ENCODE data around the gene RAPGEF2. TPM values are rescaled to one million over a fixed set of nuclear protein-coding genes. Genes with fewer than 3 reads are reported as not detected.

The RAPGEF2 gene
- total RNA-seq, 2 donors from 2014 or later = 22.8 to 40.0 TPM

DNA sequence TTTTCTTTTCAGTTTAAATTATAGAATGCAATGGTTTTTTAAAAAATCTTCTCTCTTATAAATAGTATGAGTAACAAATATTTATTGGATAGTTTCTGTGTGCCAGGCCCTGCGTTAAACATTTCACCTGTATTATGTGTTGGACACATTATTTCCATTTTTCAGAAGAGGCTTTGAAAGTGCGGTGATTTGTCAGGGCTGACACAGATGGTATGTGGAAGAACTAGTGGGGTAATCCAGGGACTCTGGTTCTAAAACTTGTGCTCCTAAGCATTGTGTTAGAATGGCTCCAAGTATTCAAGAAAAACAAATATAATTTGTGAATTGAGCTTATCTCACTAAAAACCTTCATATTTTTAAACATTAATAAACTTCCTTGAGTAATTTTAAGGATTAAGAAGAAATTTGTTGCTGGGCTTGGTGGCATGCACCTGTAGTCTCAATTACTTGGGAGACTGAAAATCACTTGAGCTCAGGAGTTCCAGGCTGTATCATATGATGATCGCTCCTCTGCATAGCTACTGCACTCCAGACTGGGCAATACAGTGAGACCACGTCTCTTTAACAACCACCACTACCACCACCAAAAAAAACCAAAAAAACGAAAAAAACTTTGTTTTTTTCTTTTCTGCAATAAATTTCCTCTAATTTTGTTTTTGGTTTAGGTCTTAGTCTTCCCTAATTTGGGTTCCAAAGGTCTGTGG, 40.0 kb downstream of the RAPGEF2 start:
- Histone ChIP-seq H3K9me3 (no peaks in the 10 kb centered on the region), H3K36me3 (no peaks in the 10 kb centered on the region), H3K4me3 (no peak overlapping the region), H3K9ac (ENCODE audit: low read depth in 2 of 2, low read length in 2 of 2) (no peak overlapping the region), H3K27me3 (no peaks in the 10 kb centered on the region), H3K4me1 (no peaks in the 10 kb centered on the region), H3K27ac (no peak overlapping the region)
- TF ChIP-seq, protein P1, sequence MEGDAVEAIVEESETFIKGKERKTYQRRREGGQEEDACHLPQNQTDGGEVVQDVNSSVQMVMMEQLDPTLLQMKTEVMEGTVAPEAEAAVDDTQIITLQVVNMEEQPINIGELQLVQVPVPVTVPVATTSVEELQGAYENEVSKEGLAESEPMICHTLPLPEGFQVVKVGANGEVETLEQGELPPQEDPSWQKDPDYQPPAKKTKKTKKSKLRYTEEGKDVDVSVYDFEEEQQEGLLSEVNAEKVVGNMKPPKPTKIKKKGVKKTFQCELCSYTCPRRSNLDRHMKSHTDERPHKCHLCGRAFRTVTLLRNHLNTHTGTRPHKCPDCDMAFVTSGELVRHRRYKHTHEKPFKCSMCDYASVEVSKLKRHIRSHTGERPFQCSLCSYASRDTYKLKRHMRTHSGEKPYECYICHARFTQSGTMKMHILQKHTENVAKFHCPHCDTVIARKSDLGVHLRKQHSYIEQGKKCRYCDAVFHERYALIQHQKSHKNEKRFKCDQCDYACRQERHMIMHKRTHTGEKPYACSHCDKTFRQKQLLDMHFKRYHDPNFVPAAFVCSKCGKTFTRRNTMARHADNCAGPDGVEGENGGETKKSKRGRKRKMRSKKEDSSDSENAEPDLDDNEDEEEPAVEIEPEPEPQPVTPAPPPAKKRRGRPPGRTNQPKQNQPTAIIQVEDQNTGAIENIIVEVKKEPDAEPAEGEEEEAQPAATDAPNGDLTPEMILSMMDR (IDR thresholded peaks at IDR 0.05) = no peak
- intact Hi-C loops (cut with DNase I) = no loop called here
- no peak for DNase-seq

DNA sequence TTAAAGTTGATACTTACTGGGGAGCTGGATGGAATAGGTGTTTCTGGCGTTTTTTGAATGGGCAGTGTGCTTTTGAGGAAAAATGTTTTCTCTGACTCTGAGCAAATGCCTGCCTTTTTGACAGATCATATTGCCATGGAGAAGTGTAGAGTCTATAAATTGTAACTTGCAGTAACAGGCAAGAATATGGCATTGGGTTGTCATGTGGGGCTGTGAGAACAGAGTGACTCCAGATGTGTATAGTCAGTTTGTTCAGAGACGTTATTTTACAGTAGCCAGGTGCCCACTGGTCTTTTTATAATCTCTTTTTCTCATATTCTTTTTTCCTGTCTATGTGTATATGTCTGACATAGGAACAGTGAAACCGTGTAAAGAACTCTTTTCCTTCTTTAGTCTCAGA, 40.8 kb downstream of the RAPGEF2 start:
- Histone ChIP-seq H3K36me3 (no peaks in the 10 kb centered on the region), H3K27me3 (no peaks in the 10 kb centered on the region), H3K9me3 (no peaks in the 10 kb centered on the region), H3K4me3 (no peak overlapping the region), H3K9ac (ENCODE audit: low read depth in 2 of 2, low read length in 2 of 2) (no peak overlapping the region), H3K27ac (no peak overlapping the region), H3K4me1 (no peaks in the 10 kb centered on the region)
- TF ChIP-seq, protein P1 (IDR thresholded peaks at IDR 0.05) = no peak
- intact Hi-C loops (cut with DNase I) = no loop called here
- no peak for DNase-seq

DNA sequence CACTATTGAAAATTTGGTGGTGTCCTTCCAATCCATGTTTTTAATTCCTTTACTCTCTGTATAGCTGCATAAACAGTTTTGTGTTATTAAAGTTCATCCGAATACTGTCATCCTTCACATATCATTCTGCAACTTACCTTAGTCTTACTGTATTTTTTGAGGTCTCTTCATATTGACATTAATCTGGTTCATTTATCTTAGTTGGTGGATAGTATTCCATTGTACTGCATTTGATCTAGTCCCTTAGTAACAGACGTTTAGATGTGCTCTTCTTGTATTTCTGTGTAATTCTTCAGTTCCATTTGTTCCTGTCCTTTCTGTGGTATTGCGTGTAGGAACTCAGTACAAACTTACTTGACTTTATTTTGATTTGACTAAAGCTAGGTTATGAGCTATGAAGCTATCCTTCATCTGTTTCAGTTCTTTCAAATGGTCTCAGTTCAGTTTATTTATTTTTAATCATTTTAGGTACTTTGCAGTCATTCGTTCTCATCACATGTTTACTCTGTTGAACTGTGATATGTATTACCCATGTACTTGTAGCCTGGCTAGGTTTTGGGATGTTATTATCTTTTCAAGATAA, 41.3 kb downstream of the RAPGEF2 start:
- intact Hi-C loops (cut with DNase I) = no loop called here
- no peak overlapping the region for H3K9ac ChIP-seq (ENCODE audit: low read depth in 2 of 2, low read length in 2 of 2)
- H3K4me3 ChIP-seq = no peak overlapping the region
- no peak overlapping the region for H3K27ac ChIP-seq
- no peaks in the 10 kb centered on the region for H3K36me3 ChIP-seq
- no peaks in the 10 kb centered on the region for H3K4me1 ChIP-seq
- no peaks in the 10 kb centered on the region for H3K9me3 ChIP-seq
- TF ChIP-seq, protein P1 (IDR thresholded peaks at IDR 0.05) = no peak
- no peak for DNase-seq
- H3K27me3 ChIP-seq = no peaks in the 10 kb centered on the region

DNA sequence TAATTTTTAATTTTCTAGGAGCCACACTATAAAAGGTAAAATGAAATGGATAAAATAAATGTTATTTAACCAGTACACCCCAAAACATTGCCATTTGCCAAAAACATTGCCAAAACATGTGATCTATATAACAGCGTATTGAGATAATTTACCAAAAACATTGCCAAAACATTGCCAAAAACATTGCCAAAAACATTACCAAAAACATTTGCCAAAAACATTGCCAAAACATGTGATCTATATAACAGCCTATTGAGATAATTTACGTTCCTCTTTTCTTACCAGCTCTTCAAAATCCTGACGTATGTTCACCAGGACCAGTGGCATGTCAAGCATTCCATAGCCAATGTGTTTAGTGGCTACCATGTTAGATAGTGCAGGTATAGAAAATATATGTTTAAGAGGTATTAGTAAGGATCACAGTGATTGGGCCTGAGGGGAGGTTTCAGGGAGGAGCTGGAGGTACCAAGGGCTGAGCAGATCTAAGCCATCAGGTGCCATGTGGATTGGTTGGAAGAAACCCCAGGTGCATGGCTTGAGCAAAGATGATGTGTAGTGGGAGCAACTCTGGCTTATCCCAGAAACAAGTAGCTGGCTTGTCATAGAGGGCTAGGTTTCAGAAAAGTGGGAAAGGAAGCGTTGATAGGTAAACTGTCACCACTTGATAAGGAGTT, 42.6 kb downstream of the RAPGEF2 start:
- TF ChIP-seq, protein P1 (IDR thresholded peaks at IDR 0.05) = no peak
- Histone ChIP-seq H3K27me3 (no peaks in the 10 kb centered on the region), H3K9ac (ENCODE audit: low read depth in 2 of 2, low read length in 2 of 2) (no peak overlapping the region), H3K36me3 (no peaks in the 10 kb centered on the region), H3K4me3 (no peak overlapping the region), H3K27ac (no peak overlapping the region), H3K9me3 (no peaks in the 10 kb centered on the region), H3K4me1 (no peaks in the 10 kb centered on the region)
- intact Hi-C loops (cut with DNase I) = no loop called here
- no peak for DNase-seq

DNA sequence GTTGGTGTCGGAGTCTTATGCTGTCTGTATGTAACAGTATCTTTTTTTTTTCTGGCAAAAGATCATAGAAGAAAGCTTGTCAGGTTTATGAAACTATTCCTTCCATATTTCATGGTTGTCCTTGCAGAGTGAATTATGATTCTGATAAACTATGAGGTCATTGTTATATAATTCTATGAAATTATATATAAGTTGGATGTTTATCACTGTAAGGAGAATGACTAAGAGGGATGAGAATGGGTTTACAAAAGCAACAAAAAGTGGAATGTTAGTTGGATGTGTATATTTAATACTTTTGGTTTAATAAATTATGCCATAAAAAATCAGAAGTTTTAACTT, 43.1 kb downstream of the RAPGEF2 start:
- Histone ChIP-seq H3K36me3 (no peaks in the 10 kb centered on the region), H3K9ac (ENCODE audit: low read depth in 2 of 2, low read length in 2 of 2) (no peak overlapping the region), H3K4me1 (no peaks in the 10 kb centered on the region), H3K27me3 (no peaks in the 10 kb centered on the region), H3K27ac (no peak overlapping the region), H3K4me3 (no peak overlapping the region), H3K9me3 (no peaks in the 10 kb centered on the region)
- TF ChIP-seq, protein P1 (IDR thresholded peaks at IDR 0.05) = no peak
- DNase-seq = no peak
- intact Hi-C loops (cut with DNase I) = no loop called here

Data from colonic mucosa (tissue), 4 donors.